Measurements from ENCODE around the gene CA5A.
"Not testable (repeated sequence)": the region's sequence is repeated elsewhere in the genome, so short reads cannot be mapped to it uniquely, and the experiment has no call there.

The CA5A gene

GRCh38 chr16:87936375-87937230 lies at the start of gene CA5A:
Gene CA5A (minus strand): TSS chr16:87936529. CDS start chr16:87936450, 79 bp downstream.
- DNase-seq (ENCODE audit: low spot score) = no peak

- DNase-seq (ENCODE audit: low spot score) = not testable (repeated sequence)
Measured at GRCh38 chr16:87985493-87985892, 49.2 kb upstream of the CA5A start.

GRCh38 chr16:87984632-87985267 lies 48.4 kb upstream of the CA5A start:
- no peak for DNase-seq (ENCODE audit: low spot score)

GRCh38 chr16:87984180-87984579 lies 47.9 kb upstream of the CA5A start:
- DNase-seq (ENCODE audit: low spot score) = not testable (repeated sequence)

GRCh38 chr16:87983737-87984097 lies 47.4 kb upstream of the CA5A start:
- DNase-seq (ENCODE audit: low spot score) = peak; percentile 65

- not testable (repeated sequence) for DNase-seq (ENCODE audit: low spot score)
Measured at GRCh38 chr16:87983072-87983736, 46.9 kb upstream of the CA5A start.

- no peak for DNase-seq (ENCODE audit: low spot score)
Measured at GRCh38 chr16:87982581-87983041, 46.3 kb upstream of the CA5A start.

- DNase-seq (ENCODE audit: low spot score) = not testable (repeated sequence)
Measured at GRCh38 chr16:87981376-87981775, 45.0 kb upstream of the CA5A start.

- not testable (repeated sequence) for DNase-seq (ENCODE audit: low spot score)
Measured at GRCh38 chr16:87979911-87980630, 43.7 kb upstream of the CA5A start.

- DNase-seq (ENCODE audit: low spot score) = no peak
Measured at GRCh38 chr16:87979352-87979751, 43.0 kb upstream of the CA5A start.

GRCh38 chr16:87978127-87978526 lies 41.8 kb upstream of the CA5A start:
- DNase-seq (ENCODE audit: low spot score) = no peak

- DNase-seq (ENCODE audit: low spot score) = no peak
Measured at GRCh38 chr16:87976665-87977064, 40.3 kb upstream of the CA5A start.

GRCh38 chr16:87974178-87974577 lies 37.8 kb upstream of the CA5A start:
- no peak for DNase-seq (ENCODE audit: low spot score)

- no peak for DNase-seq (ENCODE audit: low spot score)
Measured at GRCh38 chr16:87973717-87974116, 37.4 kb upstream of the CA5A start.

GRCh38 chr16:87971933-87972332 lies 35.6 kb upstream of the CA5A start:
- DNase-seq (ENCODE audit: low spot score) = no peak

GRCh38 chr16:87970186-87970585 lies 33.9 kb upstream of the CA5A start:
- no peak for DNase-seq (ENCODE audit: low spot score)

- DNase-seq (ENCODE audit: low spot score) = no peak
Measured at GRCh38 chr16:87968541-87968940, 32.2 kb upstream of the CA5A start.

GRCh38 chr16:87966685-87967185 lies 30.4 kb upstream of the CA5A start:
- DNase-seq (ENCODE audit: low spot score) = no peak

GRCh38 chr16:87966064-87966645 lies 29.8 kb upstream of the CA5A start:
- DNase-seq (ENCODE audit: low spot score) = no peak

GRCh38 chr16:87965417-87965816 lies 29.1 kb upstream of the CA5A start:
- no peak for DNase-seq (ENCODE audit: low spot score)

GRCh38 chr16:87964049-87964659 lies 27.8 kb upstream of the CA5A start:
- DNase-seq (ENCODE audit: low spot score) = no peak
